Measurements from ENCODE around the gene AMOTL1. TPM values are rescaled to one million over a fixed set of nuclear protein-coding genes. Genes with fewer than 3 reads are reported as not detected.

AMOTL1 gene
- total and polyA plus RNA-seq, 5 donors from 2014 or later: 0.20 to 0.67 (median 0.40) TPM; not detected in 1

- H3K9me3 ChIP-seq (ENCODE audit: control insufficient read depth in 2 of 2, low read length in 2 of 2): no peaks in the 10 kb centered on the region
- no peaks in the 10 kb centered on the region for H3K4me1 ChIP-seq (ENCODE audit: control insufficient read depth, insufficient read depth, low read length, poor library complexity, severe bottlenecking)
- peaks cover 10% of the 10 kb centered on the region for H3K27me3 ChIP-seq (ENCODE audit: control insufficient read depth, insufficient read depth, low read length)
- DNase-seq (no peak), ATAC-seq (ENCODE audit: low read depth in 2 of 2) (no peak)
- H3K4me3 Mint-ChIP-seq: no peak overlapping the region
- H3K9me3 Mint-ChIP-seq: no peaks in the 10 kb centered on the region
- no peaks in the 10 kb centered on the region for H3K36me3 Mint-ChIP-seq
- no peak overlapping the region for H3K27ac ChIP-seq (ENCODE audit: insufficient read depth, low read length, poor library complexity, severe bottlenecking)
- H3K4me3 ChIP-seq (ENCODE audit: low read depth, low read length): no peak overlapping the region
- no peaks in the 10 kb centered on the region for H3K4me1 Mint-ChIP-seq
- H3K27me3 Mint-ChIP-seq: peaks cover 16% of the 10 kb centered on the region
- H3K36me3 ChIP-seq (ENCODE audit: control insufficient read depth, insufficient read depth, low read length): no peaks in the 10 kb centered on the region
- H3K27ac Mint-ChIP-seq: no peak overlapping the region
These were observed 63.4 kb downstream of the AMOTL1 start for GRCh38 chr11:94831529-94831928.

GRCh38 chr11:94832604-94833235 lies 64.6 kb downstream of the AMOTL1 start:
- H3K27me3 Mint-ChIP-seq: peaks cover 16% of the 10 kb centered on the region
- no peaks in the 10 kb centered on the region for H3K4me1 Mint-ChIP-seq
- no peaks in the 10 kb centered on the region for H3K4me1 ChIP-seq (ENCODE audit: control insufficient read depth, insufficient read depth, low read length, poor library complexity, severe bottlenecking)
- no peak overlapping the region for H3K4me3 ChIP-seq (ENCODE audit: low read depth, low read length)
- DNase-seq (no peak), ATAC-seq (ENCODE audit: low read depth in 2 of 2) (no peak)
- peaks cover 10% of the 10 kb centered on the region for H3K27me3 ChIP-seq (ENCODE audit: control insufficient read depth, insufficient read depth, low read length)
- no peak overlapping the region for H3K27ac Mint-ChIP-seq
- H3K27ac ChIP-seq (ENCODE audit: insufficient read depth, low read length, poor library complexity, severe bottlenecking): no peak overlapping the region
- no peaks in the 10 kb centered on the region for H3K36me3 Mint-ChIP-seq
- no peaks in the 10 kb centered on the region for H3K9me3 ChIP-seq (ENCODE audit: control insufficient read depth in 2 of 2, low read length in 2 of 2)
- no peaks in the 10 kb centered on the region for H3K9me3 Mint-ChIP-seq
- no peaks in the 10 kb centered on the region for H3K36me3 ChIP-seq (ENCODE audit: control insufficient read depth, insufficient read depth, low read length)
- H3K4me3 Mint-ChIP-seq: no peak overlapping the region

GRCh38 chr11:94834911-94835593 lies 66.9 kb downstream of the AMOTL1 start:
- H3K27me3 Mint-ChIP-seq: peaks cover 10% of the 10 kb centered on the region

GRCh38 chr11:94835594-94835927 lies 67.4 kb downstream of the AMOTL1 start:
- DNase-seq: no peak
- H3K36me3 ChIP-seq (ENCODE audit: control insufficient read depth, insufficient read depth, low read length): no peaks in the 10 kb centered on the region
- Mint-ChIP-seq H3K27me3 (peaks cover 10% of the 10 kb centered on the region), H3K4me3 (no peak overlapping the region), H3K9me3 (no peaks in the 10 kb centered on the region), H3K36me3 (no peaks in the 10 kb centered on the region), H3K27ac (no peak overlapping the region), H3K4me1 (no peaks in the 10 kb centered on the region)
- no peaks in the 10 kb centered on the region for H3K4me1 ChIP-seq (ENCODE audit: control insufficient read depth, insufficient read depth, low read length, poor library complexity, severe bottlenecking)
- no peaks in the 10 kb centered on the region for H3K9me3 ChIP-seq (ENCODE audit: control insufficient read depth in 2 of 2, low read length in 2 of 2)
- H3K4me3 ChIP-seq (ENCODE audit: low read depth, low read length): no peak overlapping the region
- no peak for ATAC-seq (ENCODE audit: low read depth in 2 of 2)
- H3K27ac ChIP-seq (ENCODE audit: insufficient read depth, low read length, poor library complexity, severe bottlenecking): no peak overlapping the region
- peaks cover 12% of the 10 kb centered on the region for H3K27me3 ChIP-seq (ENCODE audit: control insufficient read depth, insufficient read depth, low read length)

More at GRCh38 chr11:94834911-94835593, 66.9 kb downstream of the AMOTL1 start:
- H3K4me3 Mint-ChIP-seq: no peak overlapping the region
- Histone ChIP-seq H3K27me3 (ENCODE audit: control insufficient read depth, insufficient read depth, low read length) (peaks cover 12% of the 10 kb centered on the region), H3K4me3 (ENCODE audit: low read depth, low read length) (no peak overlapping the region), H3K4me1 (ENCODE audit: control insufficient read depth, insufficient read depth, low read length, poor library complexity, severe bottlenecking) (no peaks in the 10 kb centered on the region), H3K36me3 (ENCODE audit: control insufficient read depth, insufficient read depth, low read length) (no peaks in the 10 kb centered on the region), H3K9me3 (ENCODE audit: control insufficient read depth in 2 of 2, low read length in 2 of 2) (no peaks in the 10 kb centered on the region), H3K27ac (ENCODE audit: insufficient read depth, low read length, poor library complexity, severe bottlenecking) (no peak overlapping the region)
- ATAC-seq (ENCODE audit: low read depth in 2 of 2): no peak
- H3K9me3 Mint-ChIP-seq: no peaks in the 10 kb centered on the region
- no peaks in the 10 kb centered on the region for H3K36me3 Mint-ChIP-seq
- no peak for DNase-seq
- no peak overlapping the region for H3K27ac Mint-ChIP-seq
- H3K4me1 Mint-ChIP-seq: no peaks in the 10 kb centered on the region

- Histone ChIP-seq H3K27me3 (ENCODE audit: control insufficient read depth, insufficient read depth, low read length) (peaks cover 9% of the 10 kb centered on the region), H3K4me3 (ENCODE audit: low read depth, low read length) (no peak overlapping the region), H3K36me3 (ENCODE audit: control insufficient read depth, insufficient read depth, low read length) (no peaks in the 10 kb centered on the region), H3K4me1 (ENCODE audit: control insufficient read depth, insufficient read depth, low read length, poor library complexity, severe bottlenecking) (no peaks in the 10 kb centered on the region), H3K9me3 (ENCODE audit: control insufficient read depth in 2 of 2, low read length in 2 of 2) (no peaks in the 10 kb centered on the region), H3K27ac (ENCODE audit: insufficient read depth, low read length, poor library complexity, severe bottlenecking) (no peak overlapping the region)
- DNase-seq (no peak), ATAC-seq (ENCODE audit: low read depth in 2 of 2) (no peak)
- Mint-ChIP-seq H3K36me3 (no peaks in the 10 kb centered on the region), H3K27ac (no peak overlapping the region), H3K27me3 (peaks cover 4% of the 10 kb centered on the region), H3K4me3 (no peak overlapping the region), H3K4me1 (no peaks in the 10 kb centered on the region), H3K9me3 (no peaks in the 10 kb centered on the region)
These were observed 69.2 kb downstream of the AMOTL1 start for GRCh38 chr11:94837317-94837716.

GRCh38 chr11:94838027-94838731 lies 70.0 kb downstream of the AMOTL1 start:
- Mint-ChIP-seq H3K27me3 (peaks cover 8% of the 10 kb centered on the region), H3K9me3 (peaks cover 0 to 2% (median 0%) of the 10 kb centered on the region in 7 donors), H3K36me3 (no peaks in the 10 kb centered on the region), H3K4me3 (no peak overlapping the region), H3K4me1 (no peaks in the 10 kb centered on the region), H3K27ac (no peak overlapping the region)
- Histone ChIP-seq H3K9me3 (ENCODE audit: control insufficient read depth in 2 of 2, low read length in 2 of 2) (no peaks in the 10 kb centered on the region), H3K27ac (ENCODE audit: insufficient read depth, low read length, poor library complexity, severe bottlenecking) (no peak overlapping the region), H3K4me1 (ENCODE audit: control insufficient read depth, insufficient read depth, low read length, poor library complexity, severe bottlenecking) (no peaks in the 10 kb centered on the region), H3K36me3 (ENCODE audit: control insufficient read depth, insufficient read depth, low read length) (no peaks in the 10 kb centered on the region), H3K4me3 (ENCODE audit: low read depth, low read length) (no peak overlapping the region), H3K27me3 (ENCODE audit: control insufficient read depth, insufficient read depth, low read length) (peaks cover 5% of the 10 kb centered on the region)
- DNase-seq (no peak), ATAC-seq (ENCODE audit: low read depth in 2 of 2) (no peak)

- Mint-ChIP-seq H3K27ac (no peak overlapping the region), H3K9me3 (peaks cover 0 to 2% (median 0%) of the 10 kb centered on the region in 7 donors), H3K4me1 (no peaks in the 10 kb centered on the region), H3K27me3 (peaks cover 4% of the 10 kb centered on the region), H3K36me3 (no peaks in the 10 kb centered on the region), H3K4me3 (no peak overlapping the region)
- DNase-seq (no peak), ATAC-seq (ENCODE audit: low read depth in 2 of 2) (no peak)
- no peak overlapping the region for H3K27ac ChIP-seq (ENCODE audit: insufficient read depth, low read length, poor library complexity, severe bottlenecking)
- no peaks in the 10 kb centered on the region for H3K4me1 ChIP-seq (ENCODE audit: control insufficient read depth, insufficient read depth, low read length, poor library complexity, severe bottlenecking)
- no peak overlapping the region for H3K4me3 ChIP-seq (ENCODE audit: low read depth, low read length)
- H3K36me3 ChIP-seq (ENCODE audit: control insufficient read depth, insufficient read depth, low read length): no peaks in the 10 kb centered on the region
- peaks cover 7% of the 10 kb centered on the region for H3K27me3 ChIP-seq (ENCODE audit: control insufficient read depth, insufficient read depth, low read length)
- no peaks in the 10 kb centered on the region for H3K9me3 ChIP-seq (ENCODE audit: control insufficient read depth in 2 of 2, low read length in 2 of 2)
These were observed 72.1 kb downstream of the AMOTL1 start for GRCh38 chr11:94840209-94840608.

Data from CD4-positive, CD25-positive, alpha-beta regulatory T cell (primary cell).